HEK293T (cell line): ENCODE data around the gene MYBBP1A.

Source experiments
- FOXK2 ChIP-seq: fragments of 450-650 bp; IDR thresholded peaks from 2 replicates; pipeline ENCODE4 v1.6.1; 2016; ENCODE audit warnings: mild to moderate bottlenecking
- SUZ12 ChIP-seq: fragments of 450-650 bp; IDR thresholded peaks from 2 replicates; pipeline ENCODE4 v1.6.1; 2016; ENCODE audit warnings: mild to moderate bottlenecking

DNA sequence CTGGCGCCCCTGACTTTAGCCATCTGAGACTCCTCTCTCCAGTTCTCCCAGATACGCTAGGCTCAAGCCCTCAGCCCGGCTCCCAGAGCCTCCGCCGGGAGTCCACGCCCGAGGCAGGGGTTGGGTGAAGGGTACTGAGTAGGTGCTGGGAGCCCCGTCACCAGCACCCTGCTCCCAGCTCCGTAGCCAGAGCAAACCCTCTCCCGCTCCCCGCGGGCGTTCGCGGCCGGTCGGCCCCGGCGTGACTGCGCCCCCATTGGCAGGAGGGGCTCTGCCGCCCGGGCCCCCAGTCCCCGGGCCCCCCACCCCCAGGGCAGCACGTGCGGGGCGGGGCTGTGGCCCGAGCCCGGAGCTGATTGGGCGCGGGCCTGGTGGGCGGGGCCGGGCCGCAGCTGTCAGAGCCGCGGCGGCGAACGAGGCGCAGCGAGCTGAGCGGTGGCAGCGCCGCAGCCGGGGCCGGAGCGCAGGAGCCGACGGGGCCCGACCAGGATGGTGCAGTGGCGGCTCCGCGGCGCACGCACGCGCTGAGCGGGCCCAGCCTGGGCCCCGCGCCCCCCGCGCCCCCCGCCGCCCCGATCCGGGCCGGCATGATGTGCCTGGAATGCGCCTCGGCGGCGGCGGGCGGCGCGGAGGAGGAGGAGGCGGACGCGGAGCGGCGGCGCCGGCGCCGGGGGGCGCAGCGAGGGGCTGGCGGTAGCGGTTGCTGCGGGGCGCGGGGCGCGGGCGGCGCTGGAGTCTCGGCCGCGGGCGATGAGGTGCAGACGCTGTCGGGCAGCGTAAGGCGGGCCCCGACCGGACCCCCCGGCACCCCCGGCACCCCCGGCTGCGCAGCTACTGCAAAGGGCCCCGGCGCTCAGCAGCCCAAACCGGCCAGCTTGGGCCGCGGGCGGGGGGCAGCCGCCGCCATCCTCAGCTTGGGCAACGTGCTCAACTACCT, 56.5 kb downstream of the MYBBP1A start, which contains the start of gene SPNS2:
- TF ChIP-seq FOXK2, result no peak
- no peak for TF ChIP-seq SUZ12
